Fibroblast of skin of back (primary cell): Measurements from ENCODE around the gene DCAF11. TPM values are rescaled to one million over a fixed set of nuclear protein-coding genes. Genes with fewer than 3 reads are reported as not detected.

Source experiments
- DNase-seq: peaks from one replicate; pipeline ENCODE4 v3.0.0-alpha.2; 2013
- polyA plus RNA-seq, 2 experiments: library from polyadenylated mRNA; unstranded; fragments of 120-200 nt; gene quantifications; one replicate each; pipeline ENCODE4 v1.2.1, GENCODE V29; 2013; ENCODE audit not compliant: insufficient read length in 2 of 2

DCAF11 gene
- polyA plus RNA-seq (2013, experiment 1 of 2; ENCODE audit: insufficient read length), result 33.1 TPM
- polyA plus RNA-seq (2013, experiment 2 of 2; ENCODE audit: insufficient read length), result 22.2 TPM

GRCh38 chr14:24114532-24115421 is at the start of gene DCAF11, which contains the start of gene NRL:
DCAF11 (plus strand) TSS chr14:24114777; CDS start chr14:24115595, 818 bp downstream.
NRL (minus strand) TSS chr14:24114949; CDS start chr14:24082848, 32,101 bp downstream.
- DNase-seq, result peak; percentile 100

GRCh38 chr14:24064856-24065255 is 49.7 kb upstream of the DCAF11 start:
- DNase-seq, result no peak

GRCh38 chr14:24065408-24065807 is 49.2 kb upstream of the DCAF11 start:
- no peak for DNase-seq

- no peak for DNase-seq
Observed at GRCh38 chr14:24066496-24067132, 48.0 kb upstream of the DCAF11 start.

- DNase-seq, result no peak
Observed at GRCh38 chr14:24067133-24068082, 47.2 kb upstream of the DCAF11 start.

GRCh38 chr14:24068711-24069410 is 45.7 kb upstream of the DCAF11 start:
- DNase-seq, result no peak

- DNase-seq, result no peak
Observed at GRCh38 chr14:24069411-24069735, 45.2 kb upstream of the DCAF11 start.

- no peak for DNase-seq
Observed at GRCh38 chr14:24070285-24071143, 44.1 kb upstream of the DCAF11 start.

- DNase-seq, result no peak
Observed at GRCh38 chr14:24071144-24071697, 43.4 kb upstream of the DCAF11 start, which contains the start of gene CPNE6. CPNE6 (plus strand) TSS chr14:24071562; CDS start chr14:24072937, 1,375 bp downstream.

GRCh38 chr14:24071836-24072430 is 42.6 kb upstream of the DCAF11 start:
- DNase-seq, result no peak

- no peak for DNase-seq
Observed at GRCh38 chr14:24072436-24072835, 42.1 kb upstream of the DCAF11 start.

- DNase-seq, result no peak
Observed at GRCh38 chr14:24072881-24073877, 41.4 kb upstream of the DCAF11 start.

- no peak for DNase-seq
Observed at GRCh38 chr14:24074625-24075484, 39.7 kb upstream of the DCAF11 start.

- no peak for DNase-seq
Observed at GRCh38 chr14:24075485-24076301, 38.9 kb upstream of the DCAF11 start.

GRCh38 chr14:24076302-24076601 is 38.3 kb upstream of the DCAF11 start:
- DNase-seq, result no peak

- DNase-seq, result no peak
Observed at GRCh38 chr14:24077086-24077485, 37.5 kb upstream of the DCAF11 start.

- DNase-seq, result no peak
Observed at GRCh38 chr14:24078146-24078545, 36.4 kb upstream of the DCAF11 start.
